COLO668 (cell line): Measurements from ENCODE around the gene TBC1D19.

ENCODE experiments used
- DNase-seq: peaks from one replicate; lab custom pipeline; 2025; ENCODE audit not compliant: unreplicated experiment; lab: John Stamatoyannopoulos, UW

Gene TBC1D19

DNA sequence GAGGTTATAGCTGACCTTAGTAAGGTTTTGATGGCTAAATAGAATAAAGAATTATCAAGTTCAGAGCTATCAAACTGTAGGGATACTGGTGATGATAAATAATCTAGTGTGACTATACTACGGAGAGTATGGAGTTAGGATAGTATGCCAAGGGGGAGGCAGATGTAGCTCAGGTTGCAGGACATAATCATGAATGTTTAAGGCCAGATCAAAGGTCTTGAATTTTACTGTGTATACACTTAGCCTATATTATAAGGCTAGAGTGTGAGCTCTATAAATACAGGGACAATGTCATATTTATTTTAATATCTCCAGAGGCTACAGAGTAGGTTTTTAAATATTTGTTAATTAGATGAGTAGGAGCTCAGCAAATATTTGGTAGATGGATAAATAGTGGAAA is 145.7 kb downstream of the TBC1D19 start:
- DNase-seq, result no peak

DNA sequence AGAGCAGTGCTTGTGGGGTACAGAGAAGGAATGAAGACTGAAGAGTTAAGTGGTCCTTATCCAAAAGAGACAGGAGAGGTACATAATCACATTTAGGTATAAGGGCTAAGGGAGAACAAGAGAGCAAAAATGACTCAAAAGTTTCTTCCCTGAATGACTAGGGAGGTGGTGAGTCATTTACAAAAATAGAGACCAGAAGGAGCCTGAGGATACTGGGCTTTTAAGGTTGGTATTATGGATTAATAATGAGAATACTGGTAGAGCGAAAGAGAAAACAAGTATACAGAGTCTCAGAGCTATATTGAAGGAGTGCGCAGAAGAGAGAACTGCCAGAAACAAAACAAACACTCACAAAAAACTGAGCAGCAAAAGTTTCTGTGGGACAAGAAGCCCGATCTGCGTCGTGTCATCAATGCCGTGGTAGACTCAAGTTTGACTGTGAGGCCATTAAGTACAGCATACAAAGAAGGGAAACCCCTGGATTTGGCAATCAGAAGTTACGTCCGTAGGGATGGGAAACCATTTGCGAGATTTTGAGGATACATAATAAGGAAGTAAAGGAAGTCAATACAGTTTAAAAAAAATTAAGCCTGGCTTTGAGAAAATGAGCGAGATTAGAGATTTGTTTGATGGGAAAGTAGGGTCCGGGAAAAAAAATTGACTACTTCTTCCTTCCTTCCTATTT is 147.6 kb downstream of the TBC1D19 start:
- no peak for DNase-seq

DNA sequence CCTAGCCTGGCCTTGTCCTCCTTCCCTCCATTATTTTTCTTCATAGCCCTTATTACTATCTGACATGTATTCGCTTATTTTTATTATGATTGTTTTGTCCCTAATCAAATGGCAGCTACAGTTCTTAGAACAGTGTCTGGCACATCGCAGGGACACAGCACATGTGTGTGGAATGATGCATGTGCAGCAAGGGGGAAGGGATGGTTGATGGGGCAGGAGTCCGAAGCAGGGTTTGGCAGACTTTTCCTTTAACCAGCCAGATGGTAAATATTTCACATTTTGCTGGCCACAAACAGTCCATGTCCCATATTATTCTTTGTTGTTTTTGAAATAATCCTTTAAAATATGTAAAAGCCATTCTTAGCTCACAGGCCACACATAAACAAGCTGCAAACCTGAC is 148.5 kb downstream of the TBC1D19 start:
- DNase-seq, result no peak

DNA sequence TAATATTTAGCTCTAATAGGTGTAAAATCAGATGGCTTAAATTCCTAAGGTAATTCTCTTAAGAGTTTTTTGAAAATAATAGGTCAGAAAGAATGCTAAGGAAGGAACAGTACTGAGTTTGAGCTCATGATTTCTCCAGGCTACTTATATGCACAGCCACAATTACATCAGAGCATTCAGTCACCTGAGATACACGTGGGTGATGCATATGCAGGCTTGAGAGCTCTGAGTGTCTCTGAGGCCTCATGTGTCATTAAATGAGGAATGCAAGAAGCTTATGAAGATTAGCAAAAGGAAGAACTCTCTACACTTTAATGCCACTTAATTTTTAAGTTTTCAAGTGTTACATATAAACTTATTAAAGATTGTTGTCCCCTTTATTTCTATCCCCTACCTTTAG is 152.7 kb downstream of the TBC1D19 start:
- DNase-seq, result no peak

DNA sequence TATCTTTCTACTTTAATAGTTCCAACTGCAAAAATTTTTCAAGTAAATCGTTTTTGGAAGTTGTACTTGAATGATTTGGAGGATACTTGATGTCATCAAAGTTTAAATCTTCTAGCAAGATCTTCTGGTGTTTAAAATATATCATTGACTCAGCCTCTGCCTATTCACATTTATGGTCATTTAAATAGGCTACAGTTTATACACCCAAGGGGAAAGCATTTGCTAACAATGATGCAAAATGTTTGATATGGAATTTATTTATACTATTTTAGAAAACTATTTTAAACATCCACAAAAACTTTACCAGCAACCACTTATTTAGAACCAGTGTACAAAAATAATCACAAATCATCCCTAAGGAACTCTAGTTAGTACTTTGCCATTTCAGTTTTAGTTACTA is 153.5 kb downstream of the TBC1D19 start:
- no peak for DNase-seq

DNA sequence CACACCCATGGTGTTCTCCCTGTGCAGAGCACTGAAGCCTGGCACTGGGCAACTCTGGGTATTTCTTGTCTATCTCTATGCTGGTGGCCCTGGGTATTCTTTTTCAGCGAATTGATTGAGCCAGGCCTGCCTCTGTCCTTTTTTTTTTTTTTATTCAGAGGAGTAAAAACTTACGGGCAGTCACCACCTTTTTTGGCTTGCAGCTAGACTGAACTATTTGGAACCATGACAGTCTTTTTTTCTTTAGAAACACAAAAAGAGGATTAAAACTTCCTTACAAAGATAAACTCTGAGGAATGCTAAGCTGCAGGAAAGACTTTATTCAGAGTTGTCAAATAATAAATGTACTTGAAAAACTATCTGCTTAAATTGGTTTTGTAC is 157.6 kb downstream of the TBC1D19 start:
- no peak for DNase-seq

DNA sequence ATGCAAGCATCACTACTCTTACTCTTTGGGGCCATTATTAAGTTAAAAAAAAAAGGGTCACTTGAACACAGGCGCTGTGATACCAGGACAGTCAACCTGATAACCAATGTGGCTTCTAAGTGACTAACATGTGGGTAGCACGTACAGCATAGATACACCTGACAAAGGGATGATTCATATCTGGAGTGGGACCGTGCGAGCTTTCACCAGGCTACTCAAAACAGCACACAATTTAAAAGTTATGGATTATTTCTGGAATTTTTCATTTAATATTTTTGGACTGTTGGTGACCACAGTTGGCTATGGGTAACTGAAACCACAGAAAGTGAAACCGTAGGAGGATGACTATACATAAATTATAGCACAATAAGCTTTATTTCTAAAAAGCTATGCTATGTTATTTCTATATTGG is 162.9 kb downstream of the TBC1D19 start:
- DNase-seq, result no peak

DNA sequence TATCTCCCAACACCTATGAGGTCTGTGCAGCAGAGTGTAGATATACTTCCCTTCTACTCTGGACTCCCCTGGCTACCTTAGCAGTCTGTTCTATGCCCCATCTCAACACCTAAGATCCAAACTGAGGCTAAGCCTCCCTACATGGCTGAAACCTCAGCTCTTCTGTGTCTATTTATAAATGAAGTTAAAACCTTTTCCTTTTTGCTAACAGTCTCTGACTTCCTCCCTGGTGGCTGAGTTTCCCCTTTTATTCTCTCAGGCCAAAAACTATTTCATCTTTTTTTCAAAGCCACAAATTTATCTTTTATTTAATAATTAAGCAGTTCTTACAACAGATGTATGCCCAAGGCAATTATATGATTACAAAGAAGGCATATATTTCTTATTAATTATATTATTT is 164.9 kb downstream of the TBC1D19 start:
- no peak for DNase-seq

DNA sequence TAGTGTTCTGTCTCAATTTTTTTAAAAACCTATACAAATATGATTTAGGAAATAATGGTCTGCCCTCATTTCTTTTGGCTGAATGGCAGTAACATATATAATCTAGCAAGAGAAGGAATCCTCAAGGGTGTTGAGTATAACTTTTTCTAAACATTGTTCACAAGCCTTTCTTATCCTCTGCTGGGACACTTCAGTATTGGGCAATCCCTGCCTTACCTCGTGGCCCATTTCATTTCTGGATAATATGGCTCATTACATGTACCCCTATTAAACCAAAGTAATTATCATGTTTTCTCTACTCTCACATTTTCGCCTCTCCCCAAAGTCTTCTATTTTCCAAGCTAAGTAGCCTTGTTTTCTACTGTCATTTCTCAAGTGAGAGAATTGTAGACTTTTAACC is 166.0 kb downstream of the TBC1D19 start:
- DNase-seq, result no peak

DNA sequence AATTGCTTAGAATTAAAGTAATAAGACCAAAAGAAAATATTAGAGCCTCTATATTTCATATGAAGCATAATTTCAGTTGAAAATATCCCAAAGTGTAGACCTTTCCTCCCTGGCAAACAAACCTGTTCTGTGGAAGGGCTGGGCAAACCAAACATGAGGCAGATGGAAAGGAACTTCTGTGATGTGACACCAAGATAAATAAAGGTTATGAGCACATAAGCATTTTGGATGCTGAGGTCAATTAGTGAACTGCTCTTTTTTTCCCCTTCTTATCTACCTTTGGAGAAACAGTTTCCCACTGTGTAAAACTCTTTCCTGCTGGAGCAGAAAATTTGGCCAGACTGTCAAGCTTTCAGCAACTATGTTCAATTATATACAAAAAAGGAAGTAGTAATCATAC is 167.1 kb downstream of the TBC1D19 start:
- DNase-seq, result peak; percentile 16

DNA sequence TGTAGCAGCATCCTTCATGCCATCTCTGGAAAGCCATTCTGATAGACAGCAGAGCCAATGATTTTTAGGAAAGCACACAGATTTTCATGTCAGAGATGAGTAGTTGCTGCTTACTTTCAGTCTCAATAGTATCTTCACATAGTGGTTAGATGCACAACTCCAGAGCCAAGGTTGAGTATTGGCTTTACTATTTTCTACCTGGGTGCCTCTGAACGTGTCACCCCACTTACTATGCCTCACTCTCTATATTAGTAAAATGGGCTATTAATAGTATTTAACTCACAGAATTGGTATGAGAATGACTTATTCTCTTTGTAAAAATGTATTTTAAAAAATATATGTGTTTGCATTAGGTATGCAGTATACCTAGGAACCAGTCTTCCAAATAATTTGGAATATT is 168.0 kb downstream of the TBC1D19 start:
- DNase-seq, result no peak

DNA sequence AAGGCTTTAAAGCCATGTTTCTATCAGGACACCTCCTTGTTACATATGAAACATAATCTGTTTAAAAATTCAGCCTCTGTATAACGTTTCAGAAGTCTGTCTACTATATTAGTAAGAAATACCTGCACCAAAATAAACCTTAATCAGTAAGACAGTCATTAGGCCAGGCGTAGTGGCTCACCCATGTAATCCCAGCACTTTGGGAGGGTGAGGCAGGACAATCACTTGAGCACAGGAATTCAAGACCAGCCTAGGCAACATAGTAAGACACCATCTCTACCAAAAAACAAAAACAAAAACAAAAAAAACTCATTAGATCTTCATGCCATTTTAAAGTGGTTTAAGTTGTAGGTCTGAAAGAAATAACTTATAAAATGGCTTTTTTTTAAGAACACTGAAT is 169.3 kb downstream of the TBC1D19 start:
- no peak for DNase-seq

DNA sequence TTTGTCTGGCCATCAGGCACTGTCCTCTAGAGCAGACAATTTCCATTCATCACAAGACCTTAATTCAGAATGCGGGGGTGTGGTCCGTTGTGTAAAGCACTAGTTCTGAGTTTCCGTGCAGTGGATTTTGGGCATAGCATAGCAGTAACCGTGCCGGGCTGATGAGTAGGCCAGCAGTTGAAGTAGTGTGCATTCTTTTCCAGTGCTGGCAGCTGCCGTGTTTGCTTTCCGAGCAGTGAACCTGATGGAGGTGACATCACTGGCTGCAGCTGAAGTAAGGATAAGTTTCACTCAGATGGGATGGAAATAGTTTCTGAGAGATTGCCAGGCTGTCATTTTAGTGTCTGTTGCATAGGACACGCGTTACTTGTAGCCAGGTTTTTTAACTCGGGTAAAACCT is 169.7 kb downstream of the TBC1D19 start:
- peak; percentile 65 for DNase-seq

DNA sequence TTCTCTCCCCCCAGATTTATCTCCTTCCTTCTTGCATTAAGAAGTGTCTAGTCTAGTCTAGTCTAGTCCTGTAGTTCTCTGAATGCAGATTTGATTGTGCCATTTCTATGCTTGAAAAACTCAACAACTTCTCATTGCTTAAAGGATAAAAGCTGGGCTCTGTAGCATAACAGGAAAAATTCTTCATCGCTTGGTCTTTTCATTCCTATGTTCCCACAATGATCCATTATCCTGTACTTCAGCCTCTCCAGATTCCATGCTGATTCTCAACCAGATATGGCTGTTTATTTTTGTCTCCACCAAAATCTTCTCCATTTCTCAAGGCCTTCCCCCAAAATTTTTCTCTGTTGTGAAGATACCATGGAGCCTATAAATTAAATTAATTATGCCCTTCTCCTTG is 173.9 kb downstream of the TBC1D19 start:
- DNase-seq, result no peak

DNA sequence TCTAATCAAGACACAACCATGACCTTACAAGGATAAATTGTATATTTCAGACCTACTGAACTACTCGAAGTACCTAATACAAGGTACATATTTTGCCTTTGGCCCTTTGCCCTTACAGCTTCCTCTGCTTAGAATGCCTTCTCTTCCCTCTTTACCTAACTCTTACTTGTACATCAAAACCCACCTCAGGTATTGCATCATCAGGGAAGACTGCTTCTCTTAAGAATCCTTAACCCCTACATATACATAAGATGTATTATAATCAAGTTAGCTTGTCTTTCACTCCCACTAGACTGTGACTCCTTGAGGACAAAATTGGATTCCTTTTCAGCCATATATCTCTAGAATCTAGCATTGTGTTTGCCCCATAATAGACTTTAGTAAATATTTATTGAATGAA is 175.0 kb downstream of the TBC1D19 start:
- DNase-seq, result no peak

DNA sequence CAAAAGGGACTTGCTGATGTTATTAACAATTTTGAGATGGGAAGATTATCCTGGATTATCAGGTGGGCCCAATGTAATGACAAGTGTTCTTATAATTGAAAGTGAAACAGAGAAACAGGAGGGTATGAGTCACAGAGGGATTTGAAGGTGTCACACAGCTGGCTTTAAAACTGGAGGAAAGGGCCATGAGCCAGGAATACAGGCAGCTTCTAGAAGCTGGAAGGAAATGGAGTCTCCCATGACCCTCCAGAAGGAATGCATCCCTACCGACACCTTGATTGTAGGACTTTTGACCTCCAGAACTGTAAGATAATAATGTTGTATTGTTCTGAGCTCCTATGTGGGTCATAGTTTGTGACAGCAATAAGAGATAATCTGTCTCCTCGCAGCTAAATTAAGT is 178.8 kb downstream of the TBC1D19 start:
- no peak for DNase-seq

DNA sequence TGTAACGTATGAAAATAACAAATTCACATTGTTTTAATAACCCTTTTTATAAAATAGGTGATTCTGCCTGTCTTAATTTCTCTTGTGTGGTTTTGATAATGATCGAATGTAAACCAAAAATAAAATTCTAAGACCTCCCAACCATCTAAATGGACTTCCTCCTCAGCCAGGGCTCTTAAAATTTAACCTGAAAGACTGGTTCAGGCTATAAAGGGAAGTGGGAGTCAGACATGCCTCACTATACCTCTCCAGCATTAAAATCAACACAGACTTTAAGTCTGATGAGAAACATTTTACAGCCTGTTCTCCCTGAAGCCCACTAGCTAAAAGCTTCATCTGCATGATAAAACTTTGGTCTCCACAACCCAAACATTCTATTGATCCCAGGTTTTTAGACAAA is 179.2 kb downstream of the TBC1D19 start:
- DNase-seq, result no peak

DNA sequence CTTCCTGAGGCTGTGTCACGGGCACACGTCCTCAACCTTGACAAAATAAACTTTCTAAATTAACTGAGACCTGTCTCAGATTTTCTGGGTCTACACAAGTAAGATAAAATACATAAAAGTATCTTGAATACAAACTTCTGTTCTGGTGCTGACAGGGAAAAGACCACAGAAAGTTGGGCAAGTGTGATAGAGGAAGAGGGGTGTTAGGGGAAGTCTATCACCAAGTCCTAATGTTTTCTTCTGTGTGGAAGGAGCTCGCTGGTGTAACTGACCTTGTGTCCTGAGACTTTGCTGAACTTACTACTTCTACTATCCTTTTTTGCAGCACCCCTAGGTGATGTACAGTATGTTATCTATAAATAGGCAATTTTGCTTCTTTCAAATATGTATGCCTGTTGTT is 179.8 kb downstream of the TBC1D19 start:
- no peak for DNase-seq

DNA sequence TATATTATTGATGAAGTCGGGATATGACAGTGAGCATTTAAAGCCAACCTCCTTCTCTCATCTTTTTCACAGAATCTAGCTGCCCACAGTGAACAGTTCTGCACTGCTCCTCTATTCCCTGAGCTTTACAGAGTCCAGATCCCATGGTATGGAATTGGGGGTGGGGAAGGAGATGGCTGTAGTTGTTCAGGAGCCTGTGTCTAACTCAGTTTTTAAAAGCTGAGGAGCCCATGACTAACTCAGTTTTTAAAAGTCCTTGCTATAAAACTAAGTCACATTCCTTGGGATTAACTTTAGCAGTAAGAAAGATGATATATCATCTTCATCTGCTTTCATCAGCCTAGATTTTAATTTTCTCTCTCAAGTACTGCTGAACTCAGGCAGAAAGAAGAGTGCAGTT is 180.3 kb downstream of the TBC1D19 start:
- no peak for DNase-seq

DNA sequence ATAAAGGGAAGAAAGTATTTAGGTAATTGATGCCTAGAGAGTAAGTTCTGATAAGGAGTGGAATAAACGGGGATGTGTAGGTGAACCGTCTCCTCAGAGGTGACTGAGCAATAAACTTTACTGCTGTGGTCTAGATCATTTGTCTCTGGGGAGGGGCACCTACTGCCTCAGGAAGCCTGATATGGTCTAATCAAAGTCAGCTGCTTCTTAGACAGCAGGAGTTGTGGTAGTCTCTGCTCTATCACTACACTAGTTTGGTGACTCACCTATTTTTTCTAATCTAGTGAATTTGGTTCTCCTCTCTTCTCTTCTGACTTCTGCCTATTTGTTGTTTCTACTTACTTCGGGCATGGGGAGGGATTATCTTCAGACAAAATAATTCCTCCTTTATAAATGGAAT is 181.6 kb downstream of the TBC1D19 start:
- no peak for DNase-seq

DNA sequence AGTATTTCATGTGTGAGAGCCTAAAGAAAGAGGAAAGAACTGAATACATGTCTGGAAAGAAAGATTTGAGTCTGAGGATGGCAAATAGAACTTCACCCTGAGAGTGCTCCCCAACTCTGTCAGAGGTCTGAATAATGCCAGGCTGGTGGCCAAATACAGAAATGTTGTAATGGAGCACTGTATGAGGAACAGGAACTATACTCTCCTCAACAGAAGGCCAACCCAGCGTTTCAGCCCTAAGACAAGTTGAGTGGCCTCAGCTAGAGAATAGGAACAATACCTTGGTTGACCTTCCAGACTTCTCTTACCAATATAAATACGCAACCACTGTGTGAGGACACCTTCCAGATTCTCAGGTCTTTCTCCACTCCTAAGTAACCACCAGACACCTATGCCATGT is 182.3 kb downstream of the TBC1D19 start:
- no peak for DNase-seq

DNA sequence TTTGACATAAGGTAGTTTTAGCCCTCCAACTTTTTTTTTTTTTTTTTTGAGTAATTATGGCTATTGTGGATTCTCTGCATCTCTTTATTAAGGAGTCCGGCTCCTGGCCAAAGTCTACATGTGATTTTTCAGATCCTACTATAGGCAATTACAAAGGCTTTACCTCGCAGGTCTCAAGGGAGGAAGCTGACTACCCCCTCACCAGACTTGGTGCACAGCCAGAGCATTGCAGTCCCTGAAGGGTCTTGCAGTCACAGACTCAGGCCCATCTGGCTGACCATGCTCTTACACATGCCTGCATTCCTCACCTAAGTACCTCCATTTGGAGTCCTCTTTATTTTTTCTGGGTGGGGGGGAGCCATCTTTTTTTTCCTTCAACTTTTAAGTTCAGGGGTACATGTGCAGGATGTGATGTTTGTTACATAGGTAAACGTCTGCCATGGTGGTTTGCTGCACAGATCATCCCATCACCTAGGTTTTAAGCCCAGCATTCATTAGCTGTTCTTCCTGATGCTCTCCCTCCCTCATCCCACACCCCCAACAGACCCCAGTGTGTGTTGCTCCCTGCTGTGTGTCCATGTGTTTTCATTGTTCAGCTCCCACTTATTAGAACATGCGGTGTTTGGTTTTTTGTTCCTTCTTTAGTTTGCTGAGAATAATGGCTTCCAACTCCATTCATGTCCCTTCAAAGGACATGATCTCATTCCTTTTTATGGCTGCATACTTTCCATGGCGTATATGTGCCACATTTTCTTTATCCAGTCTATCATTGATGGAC is 188.4 kb downstream of the TBC1D19 start:
- DNase-seq, result no peak

DNA sequence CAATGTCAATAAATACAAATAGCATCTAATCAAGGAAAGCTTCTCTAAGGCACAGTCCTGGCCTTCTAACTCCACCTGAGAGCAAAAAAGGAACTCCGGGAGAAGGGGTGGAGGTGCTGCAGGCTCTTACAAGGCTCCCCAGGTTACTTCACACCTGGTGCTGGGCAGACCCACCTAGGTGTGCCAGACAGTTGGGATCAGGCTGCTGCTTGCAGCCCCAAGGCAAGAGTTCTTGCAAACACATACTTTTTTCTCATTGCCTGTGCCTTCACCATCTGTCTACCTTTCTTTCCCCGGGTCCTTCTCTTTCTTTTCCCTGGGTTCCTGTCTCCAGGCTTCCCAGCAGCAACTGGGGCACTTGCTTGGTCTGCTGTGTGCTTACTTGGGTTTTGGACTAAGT is 195.3 kb downstream of the TBC1D19 start:
- no peak for DNase-seq
